ENCODE measurements around the gene ANKRD55. TPM values are rescaled to one million over a fixed set of nuclear protein-coding genes. Genes with fewer than 3 reads are reported as not detected.

The ANKRD55 gene
- total RNA-seq, 1 experiment from 2014 or later: not detected

GRCh38 chr5:56255502-56255901 lies 22.4 kb upstream of the ANKRD55 start:
- no peak overlapping the region for H2AFZ ChIP-seq
- CTCF ChIA-PET: no interaction called here

GRCh38 chr5:56253924-56254323 lies 20.8 kb upstream of the ANKRD55 start:
- Histone ChIP-seq H3K79me2 (ENCODE audit: low read depth) (no peaks in the 10 kb centered on the region), H3K4me1 (replicated peaks; ENCODE audit: insufficient read depth) (peaks cover 2% of the 10 kb centered on the region), H2AFZ (no peak overlapping the region), H3F3A (ENCODE audit: insufficient read depth, low read depth) (peaks cover 3% of the 10 kb centered on the region; the same call in 1 of the 2 replicates), H3K9me2 (ENCODE audit: insufficient read depth) (no peaks in the 10 kb centered on the region), H4K20me1 (ENCODE audit: insufficient read depth) (no peaks in the 10 kb centered on the region), H3K27ac (no peak overlapping the region), H3K4me3 (no peak overlapping the region), H3K36me3 (ENCODE audit: low read depth) (no peaks in the 10 kb centered on the region), H3K27me3 (ENCODE audit: insufficient read depth, low read depth) (no peaks in the 10 kb centered on the region), H3K4me2 (no peak overlapping the region), H3K9me3 (ENCODE audit: insufficient read depth, low read depth) (no peaks in the 10 kb centered on the region)
- CTCF ChIA-PET: no interaction called here
- intact Hi-C loops (cut with micrococcal nuclease; ENCODE audit: unreplicated experiment): no loop called here
- BruUV-seq (replicated peaks): no TSS peak
- POLR2A ChIA-PET (ENCODE audit: unreplicated experiment): no interaction called here
- no peak for DNase-seq
- no peak for TF ChIP-seq EZH2 (IDR thresholded peaks at IDR 0.05; ENCODE audit: low read depth)
- TF ChIP-seq CTCF (conservative IDR thresholded peaks at IDR 0.05): no peak

More at GRCh38 chr5:56255502-56255901, 22.4 kb upstream of the ANKRD55 start:
- Histone ChIP-seq H3K4me3 (no peak overlapping the region), H3K36me3 (ENCODE audit: low read depth) (no peaks in the 10 kb centered on the region), H3K79me2 (ENCODE audit: low read depth) (no peaks in the 10 kb centered on the region), H3F3A (ENCODE audit: insufficient read depth, low read depth) (peaks cover 5% of the 10 kb centered on the region; the same call in 1 of the 2 replicates), H3K9me3 (ENCODE audit: insufficient read depth, low read depth) (no peaks in the 10 kb centered on the region), H3K27ac (no peak overlapping the region), H3K4me2 (no peak overlapping the region), H4K20me1 (ENCODE audit: insufficient read depth) (no peaks in the 10 kb centered on the region), H3K27me3 (ENCODE audit: insufficient read depth, low read depth) (no peaks in the 10 kb centered on the region), H3K9me2 (ENCODE audit: insufficient read depth) (no peaks in the 10 kb centered on the region), H3K4me1 (replicated peaks; ENCODE audit: insufficient read depth) (peaks cover 10% of the 10 kb centered on the region)
- intact Hi-C loops (cut with micrococcal nuclease; ENCODE audit: unreplicated experiment): no loop called here
- no TSS peak for BruUV-seq (replicated peaks)
- DNase-seq: no peak
- TF ChIP-seq EZH2 (IDR thresholded peaks at IDR 0.05; ENCODE audit: low read depth) (no peak), CTCF (conservative IDR thresholded peaks at IDR 0.05) (no peak)
- POLR2A ChIA-PET (ENCODE audit: unreplicated experiment): no interaction called here

- H3K9me2 ChIP-seq (ENCODE audit: insufficient read depth): no peaks in the 10 kb centered on the region
- no peak for DNase-seq
- no peaks in the 10 kb centered on the region for H3K27me3 ChIP-seq (ENCODE audit: insufficient read depth, low read depth)
- no peaks in the 10 kb centered on the region for H3F3A ChIP-seq (ENCODE audit: insufficient read depth, low read depth)
- intact Hi-C loops (cut with micrococcal nuclease; ENCODE audit: unreplicated experiment): no loop called here
- ChIA-PET CTCF (no interaction called here), POLR2A (ENCODE audit: unreplicated experiment) (interaction anchor here (0.6 kb wide), 1 partner anchor 574 kb away, joined by 3 read pairs; no protein-coding TSS in a partner anchor)
- H3K27ac ChIP-seq: no peak overlapping the region
- H3K9me3 ChIP-seq (ENCODE audit: insufficient read depth, low read depth): no peaks in the 10 kb centered on the region
- BruUV-seq (replicated peaks): no TSS peak
- no peak overlapping the region for H3K4me3 ChIP-seq
- H4K20me1 ChIP-seq (ENCODE audit: insufficient read depth): no peaks in the 10 kb centered on the region
- H3K4me1 ChIP-seq (replicated peaks; ENCODE audit: insufficient read depth): no peaks in the 10 kb centered on the region
- no peak overlapping the region for H3K4me2 ChIP-seq
- H3K79me2 ChIP-seq (ENCODE audit: low read depth): no peaks in the 10 kb centered on the region
- H2AFZ ChIP-seq: no peak overlapping the region
- no peaks in the 10 kb centered on the region for H3K36me3 ChIP-seq (ENCODE audit: low read depth)
- TF ChIP-seq CTCF (conservative IDR thresholded peaks at IDR 0.05) (no peak), EZH2 (IDR thresholded peaks at IDR 0.05; ENCODE audit: low read depth) (no peak)
Observed at GRCh38 chr5:56253126-56253525, 20.0 kb upstream of the ANKRD55 start.

Data from PC-9 (cell line).